Uterus (tissue), 2 donors: ENCODE results near the gene SCAPER.

Experiments used
- CTCF ChIP-seq, 4 experiments: fragments of 200-600 bp in 2 of 4; fragments of 450-650 bp in 2 of 4; sonication (generic) in 2 of 4; IDR thresholded peaks; one replicate each; pipeline ENCODE4 v1.5.1; 2016 to 2019; ENCODE audit warnings: antibody characterized with exemption in 4 of 4, mild to moderate bottlenecking in 2 of 4, moderate library complexity in 1 of 4
- POLR2A ChIP-seq, 2 donors: fragments of 450-650 bp; IDR thresholded peaks; one replicate each; pipeline ENCODE4 v1.6.1; 2016; ENCODE audit warnings: antibody characterized with exemption in 2 of 2, mild to moderate bottlenecking in 1 of 2, moderate library complexity in 1 of 2

- TF ChIP-seq CTCF (IDR thresholded peaks at IDR 0.05) (no peak), POLR2A (IDR thresholded peaks at IDR 0.05) (no peak)
These were observed 320.1 kb downstream of the SCAPER start for GRCh38 chr15:76584868-76585575.
